Skeletal muscle satellite cell (primary cell): Measurements from ENCODE around the gene TGFA.
"Not testable (repeated sequence)": the region's sequence is repeated elsewhere in the genome, so short reads cannot be mapped to it uniquely, and the experiment has no call there.

ENCODE experiments used
- H3K27me3 ChIP-seq: 2 replicates; pipeline ENCODE4 v1.7.0; 2013; ENCODE audit warnings: low read length; ENCODE audit not compliant: control insufficient read depth, insufficient read depth
- H3K36me3 ChIP-seq: 2 replicates; pipeline ENCODE4 v1.7.0; 2013; ENCODE audit warnings: mild to moderate bottlenecking, control low read depth, low read length; ENCODE audit not compliant: insufficient read depth
- H3K4me1 ChIP-seq: 2 replicates; pipeline ENCODE4 v1.7.0; 2013; ENCODE audit warnings: low read length; ENCODE audit not compliant: control insufficient read depth, insufficient read depth
- H3K4me2 ChIP-seq: 2 replicates; pipeline ENCODE4 v1.7.0; 2013; ENCODE audit warnings: mild to moderate bottlenecking, low read length
- H3K4me3 ChIP-seq: 2 replicates; pipeline ENCODE4 v1.7.0; 2013; ENCODE audit warnings: low read length
- H3K9ac ChIP-seq: 2 replicates; pipeline ENCODE4 v1.7.0; 2013; ENCODE audit warnings: mild to moderate bottlenecking, low read depth, low read length, moderate library complexity
- H3K9me3 ChIP-seq: replicated peaks from 2 replicates; pipeline ENCODE4 v1.7.0; 2013; ENCODE audit warnings: mild to moderate bottlenecking, control low read depth, low read length

TGFA gene

DNA sequence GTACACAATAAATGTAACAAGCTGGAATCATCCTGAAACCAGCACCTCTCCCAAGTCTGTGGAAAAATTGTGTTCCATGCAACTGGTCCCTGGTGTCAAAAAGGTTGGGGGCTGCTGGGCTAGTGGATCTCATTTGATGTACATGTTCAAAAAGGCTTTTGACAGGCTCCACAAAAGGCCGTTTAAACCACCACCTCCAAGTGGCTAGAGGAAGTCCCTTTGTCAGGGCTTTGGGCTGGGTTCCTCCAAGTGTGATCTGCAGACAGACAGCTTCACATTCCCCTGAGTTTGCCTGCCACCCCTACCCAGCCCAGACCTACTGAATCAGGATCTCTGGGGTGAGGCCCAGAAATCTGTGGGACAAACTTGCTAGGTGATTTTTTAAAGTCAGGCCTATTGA lies 84.7 kb downstream of the TGFA start:
- Histone ChIP-seq H3K9ac (no peak overlapping the region), H3K4me2 (no peak overlapping the region), H3K4me3 (no peak overlapping the region), H3K27me3 (peaks cover 45% of the 10 kb centered on the region), H3K9me3 (no peaks in the 10 kb centered on the region), H3K36me3 (no peaks in the 10 kb centered on the region), H3K4me1 (no peaks in the 10 kb centered on the region)

DNA sequence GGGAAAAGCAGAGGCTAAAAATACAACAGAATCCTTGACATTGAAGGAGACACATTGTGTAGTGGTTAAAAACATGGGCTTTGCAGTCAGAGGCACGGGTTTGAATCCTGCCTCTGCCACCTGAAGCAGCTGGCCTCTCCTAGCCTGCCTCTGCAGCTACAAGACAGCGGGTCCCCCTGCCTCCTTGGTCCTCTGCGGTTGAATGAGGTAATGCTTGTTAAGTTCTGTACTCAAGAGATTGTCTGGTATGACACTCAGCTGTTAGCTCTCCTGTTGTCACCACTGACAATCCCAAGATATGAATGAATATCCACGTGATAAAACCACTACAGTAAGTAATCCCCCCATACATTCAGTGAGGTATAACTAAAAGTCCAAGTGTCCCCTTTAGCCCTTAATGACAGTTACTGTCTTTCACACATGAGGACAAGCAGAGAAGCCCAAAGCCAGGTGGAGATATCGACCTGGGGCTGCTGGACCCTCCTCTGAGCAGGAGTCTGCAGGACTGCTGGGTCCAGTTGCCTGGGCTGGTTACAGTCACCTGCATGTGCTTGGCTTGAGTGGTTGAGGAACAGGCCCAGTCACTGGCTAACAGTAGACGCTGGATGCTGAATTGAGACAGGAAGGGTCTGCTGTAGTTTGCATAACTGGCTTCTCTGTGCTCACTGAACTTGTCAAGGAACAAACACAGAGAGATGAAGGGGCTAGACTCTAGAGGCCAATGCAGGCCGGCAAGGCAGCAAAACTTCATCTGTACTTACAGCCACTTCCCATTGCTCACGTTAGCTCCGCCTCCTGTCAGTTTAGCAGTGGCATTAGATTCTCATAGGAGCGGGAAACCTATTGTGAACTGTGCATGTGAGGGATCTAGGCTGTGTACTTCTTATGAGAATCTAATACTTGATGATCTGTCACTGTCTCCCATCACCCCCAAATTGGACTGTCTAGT lies 85.5 kb downstream of the TGFA start:
- Histone ChIP-seq H3K9me3 (no peaks in the 10 kb centered on the region), H3K4me3 (no peak overlapping the region), H3K36me3 (no peaks in the 10 kb centered on the region), H3K27me3 (peaks cover 41% of the 10 kb centered on the region), H3K4me2 (no peak overlapping the region), H3K9ac (no peak overlapping the region), H3K4me1 (no peaks in the 10 kb centered on the region)

DNA sequence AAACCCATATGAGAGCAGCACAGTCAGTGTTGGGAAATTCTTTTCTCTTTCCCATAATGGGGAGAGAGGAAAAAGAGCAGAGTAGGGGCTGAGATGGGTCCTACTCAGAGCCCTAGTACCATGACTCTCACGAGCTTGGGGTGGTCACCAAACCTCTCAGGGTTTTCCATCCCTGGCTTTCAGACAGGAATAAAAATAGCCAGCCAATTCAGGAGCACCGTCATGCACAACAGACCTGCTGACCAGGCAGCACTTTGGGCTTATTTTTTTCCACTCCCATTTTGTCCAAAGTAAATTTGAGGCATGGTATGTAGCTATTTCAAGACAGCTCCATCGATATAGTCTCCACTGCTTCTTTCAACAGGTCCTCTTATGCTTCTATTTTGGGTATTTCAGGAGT lies 86.4 kb downstream of the TGFA start:
- Histone ChIP-seq H3K36me3 (no peaks in the 10 kb centered on the region), H3K4me1 (no peaks in the 10 kb centered on the region), H3K27me3 (peaks cover 41% of the 10 kb centered on the region), H3K4me3 (no peak overlapping the region), H3K4me2 (no peak overlapping the region), H3K9me3 (no peaks in the 10 kb centered on the region), H3K9ac (no peak overlapping the region)

DNA sequence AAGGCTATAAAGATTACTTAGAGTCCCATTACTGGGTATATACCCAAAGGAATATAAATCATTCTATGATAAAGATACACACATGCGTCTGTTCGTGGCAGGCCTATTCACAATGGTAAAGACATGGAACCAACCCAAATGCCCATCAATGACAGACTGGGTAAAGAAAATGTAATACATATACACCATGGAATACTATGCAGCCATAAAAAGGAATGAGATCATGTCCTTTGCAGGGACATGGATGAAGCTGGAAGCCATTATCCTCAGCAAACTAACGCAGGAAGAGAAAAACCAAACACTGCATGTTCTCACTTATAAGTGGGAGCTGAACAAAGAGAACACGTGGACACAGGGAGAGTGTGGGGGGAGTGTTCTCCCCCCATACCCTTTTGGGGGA lies 87.0 kb downstream of the TGFA start:
- H3K9me3 ChIP-seq, H3K4me3 ChIP-seq, H3K9ac ChIP-seq, H3K36me3 ChIP-seq, H3K4me1 ChIP-seq, H3K4me2 ChIP-seq: not testable (repeated sequence)
- peaks cover 42% of the 10 kb centered on the region for H3K27me3 ChIP-seq

DNA sequence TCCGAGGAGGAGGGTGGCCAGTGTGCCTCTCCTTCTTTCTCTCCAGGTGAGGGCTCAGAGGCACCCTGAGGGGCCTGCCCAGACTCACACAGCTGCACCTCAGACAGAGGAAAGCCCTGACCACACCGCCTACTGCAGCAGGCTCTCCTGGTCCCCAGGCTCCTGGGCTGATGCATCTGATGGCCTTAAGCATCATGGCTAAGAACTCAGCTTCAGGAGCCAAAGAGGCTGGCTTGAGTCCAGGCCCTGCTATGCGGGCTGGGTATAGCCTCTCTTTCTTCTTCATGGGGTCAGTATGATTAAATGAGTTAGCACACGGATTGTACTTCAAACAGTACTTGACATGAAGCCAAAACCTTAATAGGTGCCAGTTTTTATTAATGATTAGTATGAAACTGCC lies 89.6 kb downstream of the TGFA start:
- H3K4me2 ChIP-seq, result no peak overlapping the region
- H3K9ac ChIP-seq, result no peak overlapping the region
- H3K9me3 ChIP-seq, result no peaks in the 10 kb centered on the region

DNA sequence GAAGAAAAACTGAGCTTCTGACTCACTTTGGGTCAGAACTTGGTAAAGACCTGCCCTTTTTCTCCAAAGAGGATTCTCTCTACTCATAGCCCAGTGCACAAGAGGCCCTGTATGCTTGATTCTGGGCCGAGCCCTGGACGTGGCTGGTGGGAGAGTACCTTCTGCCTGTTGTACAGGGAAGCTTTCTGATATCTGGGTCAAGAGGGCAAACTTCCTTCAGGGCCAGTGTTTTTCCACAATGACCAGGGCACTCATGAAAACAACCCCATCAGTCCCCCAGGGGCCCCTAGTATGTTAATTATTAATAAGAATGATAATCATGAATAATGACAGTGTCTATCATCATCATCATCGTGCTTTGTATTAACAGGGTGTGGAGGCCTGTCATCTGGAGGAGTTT lies 90.0 kb downstream of the TGFA start:
- H3K4me3 ChIP-seq, result no peak overlapping the region
- H3K9ac ChIP-seq, result no peak overlapping the region
- H3K27me3 ChIP-seq, result peaks cover 59% of the 10 kb centered on the region
- H3K9me3 ChIP-seq, result no peaks in the 10 kb centered on the region
- H3K4me2 ChIP-seq, result no peak overlapping the region
- H3K4me1 ChIP-seq, result no peaks in the 10 kb centered on the region
- no peaks in the 10 kb centered on the region for H3K36me3 ChIP-seq

More for the DNA sequence above, 89.6 kb downstream of the TGFA start:
- Histone ChIP-seq H3K27me3 (peaks cover 56% of the 10 kb centered on the region), H3K4me3 (no peak overlapping the region), H3K4me1 (no peaks in the 10 kb centered on the region), H3K36me3 (no peaks in the 10 kb centered on the region)

DNA sequence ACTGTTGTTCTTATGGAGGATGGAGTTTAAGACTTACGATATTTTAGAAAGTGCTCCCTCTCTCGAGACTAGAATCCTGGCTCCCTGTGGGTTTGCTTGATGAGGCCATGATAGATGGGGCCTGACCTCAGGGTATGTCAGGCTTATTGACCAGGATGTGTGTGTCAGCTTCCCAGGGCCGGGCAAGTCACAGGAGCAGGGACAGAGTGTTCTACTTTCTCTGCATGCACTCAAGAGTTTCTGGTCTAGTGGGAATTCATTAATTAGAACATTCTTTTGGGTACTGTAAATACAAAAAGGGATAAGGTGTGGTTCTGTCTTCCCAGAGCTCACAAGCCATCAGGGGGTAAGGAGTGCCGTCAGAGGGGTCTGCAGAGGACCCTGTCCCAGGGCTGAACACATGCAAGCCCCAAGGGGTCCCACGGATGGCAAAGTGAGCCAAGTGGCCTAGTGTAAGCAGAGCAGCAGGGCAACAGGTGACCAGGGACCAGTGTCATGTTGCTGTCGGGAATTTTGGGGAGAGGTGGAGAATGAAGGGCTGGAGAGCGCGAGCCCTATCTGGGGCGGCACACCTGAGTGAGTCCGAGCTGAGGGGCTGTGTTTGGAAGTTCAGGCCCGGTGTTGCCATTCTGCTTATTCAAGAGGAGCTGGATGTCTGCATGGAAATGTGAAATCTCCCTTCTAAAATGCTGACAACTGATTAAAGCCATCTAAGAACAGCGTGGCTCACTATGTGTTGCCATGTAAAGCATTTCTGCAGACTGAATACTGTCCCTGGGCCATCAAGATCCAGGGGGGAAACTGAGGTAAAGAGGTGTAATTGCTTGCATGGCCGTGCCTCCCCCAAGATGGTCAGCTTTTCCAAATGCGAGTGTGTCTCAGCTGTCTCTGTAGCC lies 91.4 kb downstream of the TGFA start:
- Histone ChIP-seq H3K36me3 (no peaks in the 10 kb centered on the region), H3K4me1 (no peaks in the 10 kb centered on the region), H3K4me2 (no peak overlapping the region), H3K9me3 (no peaks in the 10 kb centered on the region), H3K9ac (no peak overlapping the region), H3K4me3 (no peak overlapping the region), H3K27me3 (peaks cover 57% of the 10 kb centered on the region)

DNA sequence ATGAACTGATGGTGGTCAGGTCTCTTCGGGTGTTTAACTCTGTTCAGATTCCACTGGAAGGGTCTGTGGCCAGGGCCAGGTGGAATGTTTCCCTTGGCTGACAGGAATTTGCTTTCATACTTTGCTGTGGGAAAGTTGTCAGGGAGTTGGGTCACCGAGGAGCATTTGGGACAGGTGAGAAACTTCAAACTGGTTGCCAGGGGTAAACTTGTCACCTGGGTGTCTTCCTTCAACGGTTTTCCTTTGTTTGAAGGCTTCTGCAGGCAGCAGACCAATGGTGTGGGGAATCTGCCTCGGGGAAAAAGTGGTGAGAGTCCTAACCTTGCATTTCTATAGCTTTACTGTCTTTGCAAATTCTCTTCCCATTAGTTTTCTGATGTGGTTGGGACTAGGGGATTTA lies 92.2 kb downstream of the TGFA start:
- Histone ChIP-seq H3K27me3 (peaks cover 57% of the 10 kb centered on the region), H3K4me3 (no peak overlapping the region), H3K4me1 (no peaks in the 10 kb centered on the region), H3K9ac (no peak overlapping the region), H3K4me2 (no peak overlapping the region), H3K9me3 (no peaks in the 10 kb centered on the region), H3K36me3 (no peaks in the 10 kb centered on the region)

DNA sequence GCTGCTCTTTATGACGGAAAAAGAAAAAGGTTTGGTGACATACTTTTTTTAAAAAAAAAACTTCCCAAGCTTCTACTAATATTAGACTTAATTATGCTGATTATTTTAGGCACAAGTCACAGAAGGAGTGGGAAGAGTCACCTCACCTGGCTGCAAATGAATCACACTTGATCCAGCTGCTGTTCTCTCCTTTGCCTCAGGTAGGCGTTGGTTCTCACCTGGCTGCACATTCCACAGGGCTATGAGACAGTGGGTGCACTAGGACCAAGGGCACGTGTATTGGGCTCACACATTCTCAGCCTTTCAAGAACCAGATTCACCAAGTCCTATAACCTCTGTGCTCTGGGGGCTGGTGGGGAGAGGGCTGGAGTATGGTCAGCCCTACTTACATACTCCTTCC lies 93.3 kb downstream of the TGFA start:
- H3K9ac ChIP-seq, result no peak overlapping the region
- no peaks in the 10 kb centered on the region for H3K36me3 ChIP-seq
- H3K4me3 ChIP-seq, result no peak overlapping the region
- no peaks in the 10 kb centered on the region for H3K4me1 ChIP-seq
- H3K4me2 ChIP-seq, result no peak overlapping the region
- H3K9me3 ChIP-seq, result no peaks in the 10 kb centered on the region
- H3K27me3 ChIP-seq, result peaks cover 57% of the 10 kb centered on the region

DNA sequence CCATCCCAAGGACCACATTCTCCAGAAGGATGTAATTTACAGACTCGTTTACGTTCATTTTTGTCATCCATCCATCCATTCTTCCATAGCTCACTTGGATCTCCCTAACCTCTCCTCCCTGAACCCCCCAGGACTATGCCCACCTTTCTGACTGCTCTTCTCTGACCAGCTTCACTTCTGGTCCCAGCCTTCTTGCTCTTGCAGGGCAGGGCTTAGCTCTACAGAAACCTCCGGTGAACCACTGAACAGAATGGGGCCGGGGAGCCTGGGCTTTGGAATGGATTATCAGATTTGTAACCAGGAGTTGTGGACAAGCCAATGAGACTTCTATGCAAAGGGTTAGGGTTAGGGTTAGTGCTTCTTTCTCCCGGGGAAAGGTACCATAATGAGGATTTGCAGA lies 95.0 kb downstream of the TGFA start:
- peaks cover 55% of the 10 kb centered on the region for H3K27me3 ChIP-seq
- H3K4me1 ChIP-seq, result no peaks in the 10 kb centered on the region
- no peak overlapping the region for H3K9ac ChIP-seq
- no peak overlapping the region for H3K4me3 ChIP-seq
- H3K9me3 ChIP-seq, result no peaks in the 10 kb centered on the region
- H3K4me2 ChIP-seq, result no peak overlapping the region
- H3K36me3 ChIP-seq, result no peaks in the 10 kb centered on the region

DNA sequence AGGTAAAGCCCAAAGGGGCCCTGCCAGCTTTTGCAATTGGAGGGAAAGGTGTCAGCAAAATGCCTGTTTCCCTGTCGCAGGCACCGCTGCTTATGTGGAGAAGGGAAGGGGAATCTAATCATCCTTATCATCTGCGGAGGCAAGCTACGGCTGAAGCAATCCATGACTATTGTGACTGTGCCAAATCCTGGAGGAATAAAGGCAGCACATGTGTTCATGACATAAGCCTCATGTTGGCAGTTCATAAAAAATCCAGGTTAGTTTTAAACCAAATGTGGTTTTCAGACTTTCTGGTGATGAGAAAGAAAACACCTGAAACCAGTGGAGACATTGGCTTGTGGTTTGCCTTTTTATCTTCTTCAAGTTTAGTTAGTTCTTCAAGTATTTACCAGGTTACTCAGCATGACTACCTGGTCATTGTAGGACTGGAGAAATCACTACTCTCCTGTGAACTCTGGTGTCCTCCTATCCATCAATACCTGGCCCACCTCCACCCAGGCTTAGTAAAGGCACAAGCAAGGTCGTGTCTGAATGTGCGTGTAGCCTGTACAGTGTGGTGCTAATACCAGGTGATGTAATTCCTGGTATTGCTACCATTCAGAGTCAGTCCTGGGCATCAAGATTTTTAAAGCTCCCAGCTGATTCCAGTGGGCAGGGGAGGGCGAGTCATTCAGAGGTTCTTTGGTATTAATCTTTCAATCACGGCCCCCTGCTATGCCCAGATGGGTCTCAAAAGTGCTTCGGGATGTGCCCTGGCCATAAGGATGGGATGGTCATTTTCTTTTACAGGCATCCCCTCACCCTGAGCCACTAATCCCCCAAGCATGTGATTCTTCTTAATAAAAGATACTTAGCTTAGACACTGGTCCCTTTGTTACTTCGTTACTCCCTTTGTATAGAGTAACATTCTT lies 96.8 kb downstream of the TGFA start:
- no peaks in the 10 kb centered on the region for H3K36me3 ChIP-seq
- no peak overlapping the region for H3K4me2 ChIP-seq
- peaks cover 46% of the 10 kb centered on the region for H3K27me3 ChIP-seq
- H3K4me1 ChIP-seq, result no peaks in the 10 kb centered on the region
- H3K4me3 ChIP-seq, result no peak overlapping the region
- no peaks in the 10 kb centered on the region for H3K9me3 ChIP-seq
- no peak overlapping the region for H3K9ac ChIP-seq
